Neural progenitor cell (in vitro differentiated cells): Measurements from ENCODE around the gene SSBP3.

Experiments used
- EZH2phosphoT487 ChIP-seq: fragments of 200-600 bp; sonication (generic); IDR thresholded peaks from 2 replicates; pipeline ENCODE4 v1.6.1; 2017; ENCODE audit warnings: antibody characterized with exemption
- TF ChIP-seq, protein P1 (sequence below): fragments of 200-600 bp; sonication (generic); IDR thresholded peaks from 2 replicates; pipeline ENCODE4 v1.5.1; 2017; ENCODE audit warnings: antibody characterized with exemption, mild to moderate bottlenecking

DNA sequence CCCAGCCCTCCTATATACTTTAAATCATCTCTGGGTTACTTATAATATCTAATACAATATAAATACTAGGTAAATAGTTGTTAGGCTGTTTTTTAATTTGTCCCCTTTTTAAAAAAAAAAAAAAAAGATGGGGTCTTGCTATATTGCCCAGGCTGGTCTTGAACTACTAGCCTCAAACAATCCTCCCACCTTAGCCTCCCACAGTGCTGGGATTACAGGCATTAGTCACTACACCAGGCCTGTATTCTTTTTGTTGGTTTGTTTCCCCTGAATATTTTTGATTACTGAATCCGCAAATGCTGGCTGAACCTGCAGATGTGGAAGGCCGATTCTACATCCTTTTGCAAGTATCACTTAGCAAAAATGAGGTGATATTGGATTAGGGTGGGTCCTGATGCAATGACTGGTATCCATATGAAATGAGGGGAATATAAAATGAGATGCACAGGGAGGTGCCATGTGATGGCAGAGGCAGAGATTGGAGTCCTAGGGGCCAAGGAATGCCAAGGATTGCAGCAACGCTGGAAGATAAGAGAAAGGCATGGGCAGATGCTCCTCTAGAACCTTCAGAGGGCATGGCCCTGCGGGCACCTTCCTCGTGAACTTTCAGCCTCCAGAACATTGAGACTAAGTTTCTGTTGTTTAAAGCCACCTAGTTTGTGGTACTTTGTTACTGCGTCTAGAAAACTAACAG, 58.8 kb downstream of the SSBP3 start:
- TF ChIP-seq, protein P1, sequence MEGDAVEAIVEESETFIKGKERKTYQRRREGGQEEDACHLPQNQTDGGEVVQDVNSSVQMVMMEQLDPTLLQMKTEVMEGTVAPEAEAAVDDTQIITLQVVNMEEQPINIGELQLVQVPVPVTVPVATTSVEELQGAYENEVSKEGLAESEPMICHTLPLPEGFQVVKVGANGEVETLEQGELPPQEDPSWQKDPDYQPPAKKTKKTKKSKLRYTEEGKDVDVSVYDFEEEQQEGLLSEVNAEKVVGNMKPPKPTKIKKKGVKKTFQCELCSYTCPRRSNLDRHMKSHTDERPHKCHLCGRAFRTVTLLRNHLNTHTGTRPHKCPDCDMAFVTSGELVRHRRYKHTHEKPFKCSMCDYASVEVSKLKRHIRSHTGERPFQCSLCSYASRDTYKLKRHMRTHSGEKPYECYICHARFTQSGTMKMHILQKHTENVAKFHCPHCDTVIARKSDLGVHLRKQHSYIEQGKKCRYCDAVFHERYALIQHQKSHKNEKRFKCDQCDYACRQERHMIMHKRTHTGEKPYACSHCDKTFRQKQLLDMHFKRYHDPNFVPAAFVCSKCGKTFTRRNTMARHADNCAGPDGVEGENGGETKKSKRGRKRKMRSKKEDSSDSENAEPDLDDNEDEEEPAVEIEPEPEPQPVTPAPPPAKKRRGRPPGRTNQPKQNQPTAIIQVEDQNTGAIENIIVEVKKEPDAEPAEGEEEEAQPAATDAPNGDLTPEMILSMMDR = no peak
- no peak for TF ChIP-seq EZH2phosphoT487
